Gastroesophageal sphincter (tissue), 3 donors: Measurements from ENCODE around the gene OPN1SW.

ENCODE experiments used
- CTCF ChIP-seq, 4 experiments: fragments of 200-600 bp in 2 of 4; fragments of 450-650 bp in 2 of 4; sonication (generic) in 1 of 4; IDR thresholded peaks; one replicate each; pipeline ENCODE4 v1.5.1; 2017 to 2019; ENCODE audit warnings: antibody characterized with exemption in 4 of 4, mild to moderate bottlenecking in 2 of 4, moderate library complexity in 2 of 4
- EP300 ChIP-seq: sonication (generic); formaldehyde crosslinking; IDR thresholded peaks from one replicate; pipeline ENCODE4 v1.6.1; 2017; ENCODE audit warnings: antibody characterized with exemption, mild to moderate bottlenecking
- POLR2A ChIP-seq, 2 donors: fragments of 450-650 bp; IDR thresholded peaks; one replicate each; pipeline ENCODE4 v1.6.1; 2017; ENCODE audit warnings: antibody characterized with exemption in 2 of 2, mild to moderate bottlenecking in 2 of 2, moderate library complexity in 1 of 2
- POLR2AphosphoS5 ChIP-seq: sonication (generic); formaldehyde crosslinking; IDR thresholded peaks from one replicate; pipeline ENCODE4 v1.6.1; 2017; ENCODE audit warnings: antibody characterized with exemption

- TF ChIP-seq CTCF (IDR thresholded peaks at IDR 0.05) (no peak), POLR2A (IDR thresholded peaks at IDR 0.05) (no peak), POLR2AphosphoS5 (no peak), EP300 (no peak)
These were observed 47.0 kb downstream of the OPN1SW start for GRCh38 chr7:128728598-128728997.
